Breast epithelium (tissue), 3 donors: Measurements from ENCODE around the gene MRPS16.

ENCODE experiments used
- POLR2A ChIP-seq: fragments of 450-650 bp; IDR thresholded peaks from one replicate; pipeline ENCODE4 v1.6.1; 2016; ENCODE audit warnings: antibody characterized with exemption, mild to moderate bottlenecking, moderate library complexity
- POLR2AphosphoS5 ChIP-seq, 3 donors: sonication (generic); formaldehyde crosslinking; IDR thresholded peaks; one replicate each; pipeline ENCODE4 v1.6.1; 2017; ENCODE audit warnings: antibody characterized with exemption in 3 of 3
- TF ChIP-seq, protein P1 (sequence below), 3 donors: fragments of 450-650 bp; IDR thresholded peaks; one replicate each; pipeline ENCODE4 v1.5.1; 2016 to 2017; ENCODE audit warnings: antibody characterized with exemption in 3 of 3, mild to moderate bottlenecking in 3 of 3, moderate library complexity in 3 of 3

DNA sequence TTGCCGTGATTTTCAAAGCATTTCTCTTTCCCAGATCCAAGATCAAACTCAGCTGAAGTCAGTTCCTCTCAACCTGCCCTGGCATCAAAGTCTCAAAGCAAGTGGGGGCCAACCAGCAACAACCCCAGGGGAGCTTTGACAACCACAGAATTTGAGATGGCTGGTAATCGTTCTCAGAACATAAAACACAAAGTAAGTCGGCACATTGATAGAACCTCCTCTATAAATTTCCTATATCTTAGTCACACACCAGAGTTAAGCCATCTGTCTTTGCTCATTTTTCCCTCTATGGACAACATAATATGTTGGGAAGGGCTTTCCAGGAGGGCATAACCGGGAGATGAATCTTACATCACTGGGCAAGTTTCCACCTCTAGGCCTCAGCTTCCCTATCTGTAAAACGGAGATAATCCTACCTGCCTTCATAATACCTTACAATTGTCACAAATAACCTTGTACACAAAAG, 4.2 kb downstream of the MRPS16 start:
- TF ChIP-seq POLR2A (no peak), POLR2AphosphoS5 (IDR thresholded peaks at IDR 0.05) (no peak)
- TF ChIP-seq, protein P1, sequence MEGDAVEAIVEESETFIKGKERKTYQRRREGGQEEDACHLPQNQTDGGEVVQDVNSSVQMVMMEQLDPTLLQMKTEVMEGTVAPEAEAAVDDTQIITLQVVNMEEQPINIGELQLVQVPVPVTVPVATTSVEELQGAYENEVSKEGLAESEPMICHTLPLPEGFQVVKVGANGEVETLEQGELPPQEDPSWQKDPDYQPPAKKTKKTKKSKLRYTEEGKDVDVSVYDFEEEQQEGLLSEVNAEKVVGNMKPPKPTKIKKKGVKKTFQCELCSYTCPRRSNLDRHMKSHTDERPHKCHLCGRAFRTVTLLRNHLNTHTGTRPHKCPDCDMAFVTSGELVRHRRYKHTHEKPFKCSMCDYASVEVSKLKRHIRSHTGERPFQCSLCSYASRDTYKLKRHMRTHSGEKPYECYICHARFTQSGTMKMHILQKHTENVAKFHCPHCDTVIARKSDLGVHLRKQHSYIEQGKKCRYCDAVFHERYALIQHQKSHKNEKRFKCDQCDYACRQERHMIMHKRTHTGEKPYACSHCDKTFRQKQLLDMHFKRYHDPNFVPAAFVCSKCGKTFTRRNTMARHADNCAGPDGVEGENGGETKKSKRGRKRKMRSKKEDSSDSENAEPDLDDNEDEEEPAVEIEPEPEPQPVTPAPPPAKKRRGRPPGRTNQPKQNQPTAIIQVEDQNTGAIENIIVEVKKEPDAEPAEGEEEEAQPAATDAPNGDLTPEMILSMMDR (IDR thresholded peaks at IDR 0.05), result no peak
